Measurements from ENCODE around the gene N4BP3.

DNA sequence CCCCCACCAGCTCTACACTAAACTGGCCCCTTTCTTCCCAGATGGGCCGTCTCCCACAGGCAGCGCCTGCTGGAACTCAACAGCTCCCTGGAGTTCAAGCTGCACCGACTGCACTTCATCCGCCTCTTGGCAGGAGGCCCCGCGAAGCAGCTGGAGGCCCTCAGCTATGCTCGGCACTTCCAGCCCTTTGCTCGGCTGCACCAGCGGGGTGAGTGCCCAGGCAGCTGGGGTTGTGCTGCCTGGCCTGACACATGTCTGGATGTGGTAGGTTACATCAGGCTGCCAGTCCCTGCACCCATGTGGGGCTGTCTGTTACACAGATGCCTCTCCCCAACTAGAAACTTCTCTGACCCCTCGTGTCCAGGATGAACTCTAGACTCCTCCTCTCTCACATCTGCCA, 30.6 kb downstream of the N4BP3 start:
- TF ChIP-seq EZH2 (IDR thresholded peaks at IDR 0.05; ENCODE audit: low read depth, unreplicated experiment) (no peak), EZH2phosphoT487 (IDR thresholded peaks at IDR 0.05; ENCODE audit: unreplicated experiment) (no peak), POLR2AphosphoS5 (IDR thresholded peaks at IDR 0.05; ENCODE audit: low read depth) (no peak), CREB1 (CRISPR knock-in tag; IDR thresholded peaks at IDR 0.05; ENCODE audit: low read depth) (no peak), CTCF (conservative IDR thresholded peaks at IDR 0.05; ENCODE audit: low read depth in 2 of 2) (no peak), JUNB (IDR thresholded peaks at IDR 0.05; ENCODE audit: unreplicated experiment) (no peak), NANOG (IDR thresholded peaks at IDR 0.05; ENCODE audit: borderline replicate concordance) (no peak), ZNF114 (CRISPR knock-in tag; IDR thresholded peaks at IDR 0.05) (no peak)
- TF ChIP-seq, protein P1, sequence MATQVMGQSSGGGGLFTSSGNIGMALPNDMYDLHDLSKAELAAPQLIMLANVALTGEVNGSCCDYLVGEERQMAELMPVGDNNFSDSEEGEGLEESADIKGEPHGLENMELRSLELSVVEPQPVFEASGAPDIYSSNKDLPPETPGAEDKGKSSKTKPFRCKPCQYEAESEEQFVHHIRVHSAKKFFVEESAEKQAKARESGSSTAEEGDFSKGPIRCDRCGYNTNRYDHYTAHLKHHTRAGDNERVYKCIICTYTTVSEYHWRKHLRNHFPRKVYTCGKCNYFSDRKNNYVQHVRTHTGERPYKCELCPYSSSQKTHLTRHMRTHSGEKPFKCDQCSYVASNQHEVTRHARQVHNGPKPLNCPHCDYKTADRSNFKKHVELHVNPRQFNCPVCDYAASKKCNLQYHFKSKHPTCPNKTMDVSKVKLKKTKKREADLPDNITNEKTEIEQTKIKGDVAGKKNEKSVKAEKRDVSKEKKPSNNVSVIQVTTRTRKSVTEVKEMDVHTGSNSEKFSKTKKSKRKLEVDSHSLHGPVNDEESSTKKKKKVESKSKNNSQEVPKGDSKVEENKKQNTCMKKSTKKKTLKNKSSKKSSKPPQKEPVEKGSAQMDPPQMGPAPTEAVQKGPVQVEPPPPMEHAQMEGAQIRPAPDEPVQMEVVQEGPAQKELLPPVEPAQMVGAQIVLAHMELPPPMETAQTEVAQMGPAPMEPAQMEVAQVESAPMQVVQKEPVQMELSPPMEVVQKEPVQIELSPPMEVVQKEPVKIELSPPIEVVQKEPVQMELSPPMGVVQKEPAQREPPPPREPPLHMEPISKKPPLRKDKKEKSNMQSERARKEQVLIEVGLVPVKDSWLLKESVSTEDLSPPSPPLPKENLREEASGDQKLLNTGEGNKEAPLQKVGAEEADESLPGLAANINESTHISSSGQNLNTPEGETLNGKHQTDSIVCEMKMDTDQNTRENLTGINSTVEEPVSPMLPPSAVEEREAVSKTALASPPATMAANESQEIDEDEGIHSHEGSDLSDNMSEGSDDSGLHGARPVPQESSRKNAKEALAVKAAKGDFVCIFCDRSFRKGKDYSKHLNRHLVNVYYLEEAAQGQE (IDR thresholded peaks at IDR 0.05; ENCODE audit: unreplicated experiment): no peak
- TF ChIP-seq, protein P2, sequence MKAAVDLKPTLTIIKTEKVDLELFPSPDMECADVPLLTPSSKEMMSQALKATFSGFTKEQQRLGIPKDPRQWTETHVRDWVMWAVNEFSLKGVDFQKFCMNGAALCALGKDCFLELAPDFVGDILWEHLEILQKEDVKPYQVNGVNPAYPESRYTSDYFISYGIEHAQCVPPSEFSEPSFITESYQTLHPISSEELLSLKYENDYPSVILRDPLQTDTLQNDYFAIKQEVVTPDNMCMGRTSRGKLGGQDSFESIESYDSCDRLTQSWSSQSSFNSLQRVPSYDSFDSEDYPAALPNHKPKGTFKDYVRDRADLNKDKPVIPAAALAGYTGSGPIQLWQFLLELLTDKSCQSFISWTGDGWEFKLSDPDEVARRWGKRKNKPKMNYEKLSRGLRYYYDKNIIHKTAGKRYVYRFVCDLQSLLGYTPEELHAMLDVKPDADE (IDR thresholded peaks at IDR 0.05): no peak
